HEK293 (cell line): ENCODE measurements around the gene PHRF1.

Experiments used
- CTCF ChIA-PET: fragments of 350-600 bp; formaldehyde crosslinking; extraction: SDS; loops from one replicate; lab custom pipeline; 2021; ENCODE audit warnings: antibody characterized with exemption; lab: Yijun Ruan, JAX
- POLR2A ChIA-PET: fragments of 300-600 bp; formaldehyde crosslinking; extraction: SDS; loops from one replicate; lab custom pipeline; 2020; ENCODE audit warnings: antibody characterized with exemption, inconsistent platforms; lab: Yijun Ruan, JAX
- H3K27ac ChIP-seq: fragments of 200-500 bp; sonication (Bioruptor generic); 2 replicates; pipeline ENCODE4 v1.5.1; 2014; ENCODE audit warnings: low read depth, low read length, control low read depth, inconsistent platforms; ENCODE audit errors: extremely low read depth
- H3K36me3 ChIP-seq, 2 experiments: fragments of 200-500 bp in 1 of 2; sonication (Bioruptor generic) in 1 of 2; 1 replicate in 1 of 2; 2 replicates in 1 of 2; pipeline ENCODE4 v1.5.1; 2014 to 2017; ENCODE audit warnings: inconsistent platforms in 2 of 2, low read length in 2 of 2; ENCODE audit not compliant: control insufficient read depth in 2 of 2, insufficient read depth in 1 of 2
- H3K4me1 ChIP-seq: fragments of 200-500 bp; sonication (Bioruptor generic); 2 replicates; pipeline ENCODE4 v1.5.1; 2014; ENCODE audit warnings: mild to moderate bottlenecking, low read length, inconsistent platforms; ENCODE audit not compliant: control insufficient read depth, insufficient read depth
- H3K4me3 ChIP-seq: 2 replicates; pipeline ENCODE4 v1.5.1; 2011; ENCODE audit warnings: low read depth, mild to moderate bottlenecking, control low read depth, low read length, moderate library complexity
- H3K9me3 ChIP-seq: fragments of 200-500 bp; sonication (Bioruptor generic); 2 replicates; pipeline ENCODE4 v1.5.1; 2014; ENCODE audit warnings: low read depth, low read length, inconsistent platforms; ENCODE audit not compliant: control insufficient read depth, insufficient read depth
- BCL11B ChIP-seq: fragments of 450-650 bp; formaldehyde crosslinking; IDR thresholded peaks from 2 replicates; pipeline ENCODE4 v1.5.1; 2016; ENCODE audit warnings: low read depth, missing biosample characterization, missing genetic modification characterization
- BCL6B ChIP-seq: fragments of 450-650 bp; formaldehyde crosslinking; IDR thresholded peaks from 2 replicates; pipeline ENCODE4 v1.5.1; 2017; ENCODE audit warnings: missing biosample characterization, missing genetic modification characterization
- HOXA7 ChIP-seq: sonication (generic); formaldehyde crosslinking; IDR thresholded peaks from 2 replicates; pipeline ENCODE4 v1.8.1; 2022; ENCODE audit warnings: missing genetic modification reagents, borderline replicate concordance
- SETDB1 ChIP-seq: IDR thresholded peaks from one replicate; pipeline ENCODE4 v1.6.1; 2017; ENCODE audit warnings: mild to moderate bottlenecking, low read length, moderate library complexity, mixed read lengths; ENCODE audit not compliant: insufficient read length
- ZBTB1 ChIP-seq: fragments of 450-650 bp; formaldehyde crosslinking; IDR thresholded peaks from 2 replicates; pipeline ENCODE4 v1.5.1; 2016; ENCODE audit warnings: missing biosample characterization, missing genetic modification characterization
- ZBTB44 ChIP-seq: fragments of 450-650 bp; IDR thresholded peaks from 2 replicates; pipeline ENCODE4 v1.5.1; 2018; ENCODE audit warnings: missing biosample characterization, mild to moderate bottlenecking, missing genetic modification characterization
- ZFHX2 ChIP-seq: fragments of 450-650 bp; formaldehyde crosslinking; conservative IDR thresholded peaks from 2 replicates; pipeline ENCODE4 v1.5.1; 2016; ENCODE audit warnings: missing biosample characterization, missing genetic modification characterization
- ZNF121 ChIP-seq: fragments of 450-650 bp; formaldehyde crosslinking; IDR thresholded peaks from 2 replicates; pipeline ENCODE4 v1.5.1; 2016; ENCODE audit warnings: missing biosample characterization, missing genetic modification characterization
- ZNF169 ChIP-seq: fragments of 450-650 bp; formaldehyde crosslinking; IDR thresholded peaks from 2 replicates; pipeline ENCODE4 v1.5.1; 2016; ENCODE audit warnings: missing biosample characterization, missing genetic modification characterization
- ZNF18 ChIP-seq: fragments of 450-650 bp; formaldehyde crosslinking; IDR thresholded peaks from 2 replicates; pipeline ENCODE4 v1.5.1; 2016; ENCODE audit warnings: missing biosample characterization, missing genetic modification characterization
- ZNF394 ChIP-seq: fragments of 450-650 bp; formaldehyde crosslinking; IDR thresholded peaks from 2 replicates; pipeline ENCODE4 v1.5.1; 2016; ENCODE audit warnings: missing biosample characterization, missing genetic modification characterization, mild to moderate bottlenecking, moderate library complexity, borderline replicate concordance
- ZNF404 ChIP-seq: fragments of 450-650 bp; formaldehyde crosslinking; IDR thresholded peaks from 2 replicates; pipeline ENCODE4 v1.5.1; 2017; ENCODE audit warnings: missing biosample characterization, missing genetic modification characterization
- ZNF501 ChIP-seq: fragments of 450-650 bp; formaldehyde crosslinking; IDR thresholded peaks from 2 replicates; pipeline ENCODE4 v1.5.1; 2016; ENCODE audit warnings: missing biosample characterization, missing genetic modification characterization
- ZNF514 ChIP-seq: fragments of 450-650 bp; formaldehyde crosslinking; IDR thresholded peaks from 2 replicates; pipeline ENCODE4 v1.5.1; 2016; ENCODE audit warnings: missing biosample characterization, missing genetic modification characterization
- ZNF626 ChIP-seq: fragments of 450-650 bp; sonication (Bioruptor Pico); formaldehyde crosslinking; IDR thresholded peaks from 2 replicates; pipeline ENCODE4 v1.5.1; 2018; ENCODE audit warnings: missing biosample characterization, missing genetic modification characterization, inconsistent platforms
- ZNF792 ChIP-seq: fragments of 450-650 bp; formaldehyde crosslinking; IDR thresholded peaks from 2 replicates; pipeline ENCODE4 v1.5.1; 2016; ENCODE audit warnings: missing biosample characterization, missing genetic modification characterization
- ZSCAN30 ChIP-seq: fragments of 450-650 bp; IDR thresholded peaks from 2 replicates; pipeline ENCODE4 v1.5.1; 2018; ENCODE audit warnings: missing biosample characterization, mild to moderate bottlenecking, missing genetic modification characterization, moderate library complexity

PHRF1 gene

GRCh38 chr11:589798-590197, 13.5 kb downstream of the PHRF1 start:
- peaks cover 14 to 93% of the 10 kb centered on the region in 2 experiments; a peak in 2 of 3 replicates for H3K36me3 ChIP-seq
- CTCF ChIA-PET = no interaction called here
- no peaks in the 10 kb centered on the region for H3K4me1 ChIP-seq
- no peaks in the 10 kb centered on the region for H3K9me3 ChIP-seq
- no peak for TF ChIP-seq ZNF514
- TF ChIP-seq ZNF626 (tag by site-specific recombination) = no peak
- no peak for TF ChIP-seq BCL6B (tag by site-specific recombination)
- no peak for TF ChIP-seq HOXA7 (CRISPR knock-in tag)
- no peak for TF ChIP-seq ZBTB1
- no peak for TF ChIP-seq BCL11B
- TF ChIP-seq ZSCAN30 = no peak
- no peak for TF ChIP-seq ZNF18 (tag by site-specific recombination)
- no peak for TF ChIP-seq ZNF121 (tag by site-specific recombination)
- no peak for TF ChIP-seq ZNF169 (tag by site-specific recombination)
- TF ChIP-seq, all 188 proteins: peak for 0
- Histone ChIP-seq H3K4me3 (no peak overlapping the region), H3K27ac (0 out of 2 replicates have a peak overlapping the region, but pooled peaks have one; percentile 5)
- POLR2A ChIA-PET = interaction anchor here (2.5 kb wide), 1 partner anchor 14 kb away, joined by 10 read pairs; the partner anchor contains the start of gene PHRF1

- ChIA-PET POLR2A (no interaction called here), CTCF (interaction anchor here (1.3 kb wide), 1 partner anchor 11 kb away, joined by 4 read pairs; no protein-coding TSS in a partner anchor)
- H3K4me3 ChIP-seq = no peak overlapping the region
- TF ChIP-seq ZFHX2 (tag by site-specific recombination) (no peak), ZNF404 (no peak), ZNF501 (tag by site-specific recombination) (no peak), SETDB1 (no peak), ZNF792 (tag by site-specific recombination) (no peak), ZBTB44 (no peak)
- peaks cover 18 to 97% of the 10 kb centered on the region in 2 experiments; a peak in 2 of 3 replicates for H3K36me3 ChIP-seq
- no peak overlapping the region for H3K27ac ChIP-seq
- H3K9me3 ChIP-seq = no peaks in the 10 kb centered on the region
- H3K4me1 ChIP-seq = no peaks in the 10 kb centered on the region
Measured at GRCh38 chr11:590997-591396, 14.7 kb downstream of the PHRF1 start.

GRCh38 chr11:592501-592900, 16.2 kb downstream of the PHRF1 start:
- Histone ChIP-seq H3K9me3 (no peaks in the 10 kb centered on the region), H3K36me3 (peaks cover 18 to 97% of the 10 kb centered on the region in 2 experiments; a peak in 2 of 3 replicates)
- no peak for TF ChIP-seq ZNF394 (tag by site-specific recombination)
- TF ChIP-seq, all 188 proteins: peak for 0
- H3K27ac ChIP-seq = no peak overlapping the region
- no peaks in the 10 kb centered on the region for H3K4me1 ChIP-seq
- ChIA-PET POLR2A (no interaction called here), CTCF (no interaction called here)
- no peak overlapping the region for H3K4me3 ChIP-seq
